ENCODE measurements around the gene CCDC182. TPM values are rescaled to one million over a fixed set of nuclear protein-coding genes. Genes with fewer than 3 reads are reported as not detected.

Gene CCDC182
- total RNA-seq, 1 donor, result not detected

GRCh38 chr17:57774872-57775271 lies 29.8 kb upstream of the CCDC182 start:
- no peak for DNase-seq (ENCODE audit: low read depth)

GRCh38 chr17:57773557-57773956 lies 28.5 kb upstream of the CCDC182 start:
- H3K4me3 ChIP-seq (ENCODE audit: low read depth, low read length), result no peak overlapping the region
- no peak for TF ChIP-seq CTCF (IDR thresholded peaks at IDR 0.05; ENCODE audit: insufficient read depth, low read length)
- no peak for DNase-seq (ENCODE audit: low read depth)

More at GRCh38 chr17:57774872-57775271, 29.8 kb upstream of the CCDC182 start:
- no peak overlapping the region for H3K4me3 ChIP-seq (ENCODE audit: low read depth, low read length)
- TF ChIP-seq CTCF (IDR thresholded peaks at IDR 0.05; ENCODE audit: insufficient read depth, low read length), result no peak

GRCh38 chr17:57772774-57773173 lies 27.7 kb upstream of the CCDC182 start:
- TF ChIP-seq CTCF (IDR thresholded peaks at IDR 0.05; ENCODE audit: insufficient read depth, low read length), result no peak
- DNase-seq (ENCODE audit: low read depth), result no peak
- H3K4me3 ChIP-seq (ENCODE audit: low read depth, low read length), result no peak overlapping the region

GRCh38 chr17:57767561-57767960 lies 22.5 kb upstream of the CCDC182 start:
- no peak overlapping the region for H3K4me3 ChIP-seq (ENCODE audit: low read depth, low read length)
- no peak for DNase-seq (ENCODE audit: low read depth)
- TF ChIP-seq CTCF (IDR thresholded peaks at IDR 0.05; ENCODE audit: insufficient read depth, low read length), result no peak

- no peak for DNase-seq (ENCODE audit: low read depth)
- H3K4me3 ChIP-seq (ENCODE audit: low read depth, low read length), result no peak overlapping the region
- TF ChIP-seq CTCF (IDR thresholded peaks at IDR 0.05; ENCODE audit: insufficient read depth, low read length), result no peak
Measured at GRCh38 chr17:57766318-57766943, 21.3 kb upstream of the CCDC182 start.

- no peak for DNase-seq (ENCODE audit: low read depth)
- no peak overlapping the region for H3K4me3 ChIP-seq (ENCODE audit: low read depth, low read length)
- no peak for TF ChIP-seq CTCF (IDR thresholded peaks at IDR 0.05; ENCODE audit: insufficient read depth, low read length)
Measured at GRCh38 chr17:57762452-57763395, 17.6 kb upstream of the CCDC182 start.
